Gastrocnemius medialis (tissue), 4 donors: ENCODE results near the gene GSAP. TPM values are rescaled to one million over a fixed set of nuclear protein-coding genes. Genes with fewer than 3 reads are reported as not detected.
A peak's percentile ranks its signal among the peaks of the same experiment; 100 is the strongest.

Experiments
- ATAC-seq, 2 donors: fragments of 150-250 bp; one replicate each; pipeline ENCODE4 v1.9.1; 2016
- DNase-seq, 2 donors: peaks; one replicate each; pipeline ENCODE4 v3.0.0-alpha.2; 2019
- H3K27ac ChIP-seq, 4 donors: fragments of 200-600 bp; sonication (generic); 1 replicate in 1 of 4; 2 replicates in 3 of 4; pipeline ENCODE4 v1.5.1; 2016 to 2018; ENCODE audit warnings: mild to moderate bottlenecking in 2 of 4, moderate library complexity in 1 of 4
- H3K27me3 ChIP-seq, 3 donors: fragments of 200-600 bp; sonication (generic) in 2 of 3; 1 replicate in 1 of 3; 2 replicates in 2 of 3; pipeline versions ENCODE4 v1.5.1 to v1.6.0; 2016 to 2019; ENCODE audit warnings: mild to moderate bottlenecking in 1 of 3, moderate library complexity in 1 of 3
- H3K36me3 ChIP-seq, 2 donors: fragments of 200-600 bp; sonication (generic) in 1 of 2; one replicate each; pipeline ENCODE4 v1.5.1; 2017 to 2018
- H3K4me1 ChIP-seq, 2 donors: fragments of 200-600 bp; sonication (generic) in 1 of 2; one replicate each; pipeline ENCODE4 v1.5.1; 2016 to 2017; ENCODE audit warnings: mild to moderate bottlenecking in 2 of 2
- H3K4me3 ChIP-seq, 4 donors: fragments of 200-600 bp; sonication (generic) in 3 of 4; 1 replicate in 1 of 4; 2 replicates in 3 of 4; pipeline ENCODE4 v1.5.1; 2016 to 2019; ENCODE audit warnings: mild to moderate bottlenecking in 2 of 4
- H3K9me3 ChIP-seq, 3 donors: fragments of 200-600 bp; sonication (generic) in 2 of 3; 1 replicate in 1 of 3; 2 replicates in 2 of 3; pipeline ENCODE4 v1.5.1; 2016 to 2019
- CTCF ChIP-seq, 5 experiments: fragments of 450-650 bp in 3 of 5; fragments of 200-600 bp in 2 of 5; sonication (generic) in 2 of 5; IDR thresholded peaks in 4 of 5; conservative IDR thresholded peaks in 1 of 5; 1 replicate in 4 of 5; 2 replicates in 1 of 5; pipeline ENCODE4 v1.5.1; 2016 to 2019; ENCODE audit warnings: antibody characterized with exemption in 5 of 5, mild to moderate bottlenecking in 3 of 5, moderate library complexity in 3 of 5
- POLR2A ChIP-seq, 2 donors: fragments of 450-650 bp; IDR thresholded peaks; one replicate each; pipeline ENCODE4 v1.6.1; 2017; ENCODE audit warnings: antibody characterized with exemption in 2 of 2, mild to moderate bottlenecking in 2 of 2, moderate library complexity in 2 of 2
- in situ Hi-C, 4 donors: fragments of 200-750 bp; cut with MboI; loops; one replicate each; pipeline versions ENCODE4 v1.15.0 to v1.8.0; 2017; ENCODE audit warnings: low sequenced_read_pairs in 4 of 4
- intact Hi-C: fragments of 100-400 bp; cut with DNase I; formaldehyde crosslinking; loops from one replicate; pipeline ENCODE4 v1.15.1; 2023; ENCODE audit warnings: low total_unique reads
- total RNA-seq, 4 donors: library from RNA; depleted of rRNA; stranded (reverse); fragments of >200 nt; gene quantifications; one replicate each; pipeline versions ENCODE4 v1.1.0 to v1.2.3, GENCODE V29; 2016

The GSAP gene
- total RNA-seq, 4 donors from 2014 or later = 1.2 to 8.3 (median 2.5) TPM

GRCh38 chr7:77409739-77410547, 6.2 kb downstream of the GSAP start:
- in situ Hi-C loops = no loop called here
- H3K27ac ChIP-seq = no peak overlapping the region
- intact Hi-C loops = no loop called here

GRCh38 chr7:77409005-77409738, 7.0 kb downstream of the GSAP start:
- Histone ChIP-seq H3K27me3 (no peaks in the 10 kb centered on the region), H3K9me3 (no peaks in the 10 kb centered on the region), H3K4me3 (no peak overlapping the region), H3K36me3 (no peaks in the 10 kb centered on the region), H3K4me1 (peaks cover 0 to 2% of the 10 kb centered on the region in 2 donors), H3K27ac (no peak overlapping the region)
- intact Hi-C loops (no loop called here), in situ Hi-C loops (no loop called here)
- DNase-seq = no peak
- TF ChIP-seq POLR2A (IDR thresholded peaks at IDR 0.05) (no peak), CTCF (IDR thresholded peaks at IDR 0.05 in 4 of 5, conservative IDR thresholded peaks at IDR 0.05 in 1 of 5) (no peak)
- ATAC-seq = no peak

More at GRCh38 chr7:77409739-77410547, 6.2 kb downstream of the GSAP start:
- DNase-seq = peak in 1 of 2 donors; percentile 25
- no peaks in the 10 kb centered on the region for H3K9me3 ChIP-seq
- TF ChIP-seq CTCF (IDR thresholded peaks at IDR 0.05 in 4 of 5, conservative IDR thresholded peaks at IDR 0.05 in 1 of 5) = no peak
- H3K36me3 ChIP-seq = no peaks in the 10 kb centered on the region
- H3K27me3 ChIP-seq = no peaks in the 10 kb centered on the region
- peak; percentile 76 to 83 for ATAC-seq
- H3K4me3 ChIP-seq = no peak overlapping the region
- peaks cover 0 to 5% of the 10 kb centered on the region in 2 donors for H3K4me1 ChIP-seq

GRCh38 chr7:77407906-77408305, 8.2 kb downstream of the GSAP start:
- DNase-seq = no peak
- Histone ChIP-seq H3K36me3 (no peaks in the 10 kb centered on the region), H3K9me3 (no peaks in the 10 kb centered on the region), H3K27me3 (no peaks in the 10 kb centered on the region), H3K4me1 (no peaks in the 10 kb centered on the region), H3K27ac (no peak overlapping the region), H3K4me3 (no peak overlapping the region)
- ATAC-seq = no peak
- TF ChIP-seq POLR2A (IDR thresholded peaks at IDR 0.05) (no peak), CTCF (IDR thresholded peaks at IDR 0.05 in 4 of 5, conservative IDR thresholded peaks at IDR 0.05 in 1 of 5) (no peak)
- in situ Hi-C loops = no loop called here
- intact Hi-C loops = no loop called here

GRCh38 chr7:77406421-77406820, 9.7 kb downstream of the GSAP start:
- ATAC-seq = no peak
- TF ChIP-seq POLR2A (IDR thresholded peaks at IDR 0.05) (no peak), CTCF (IDR thresholded peaks at IDR 0.05 in 4 of 5, conservative IDR thresholded peaks at IDR 0.05 in 1 of 5) (no peak)
- H3K27ac ChIP-seq = no peak overlapping the region
- in situ Hi-C loops (no loop called here), intact Hi-C loops (no loop called here)
- H3K27me3 ChIP-seq = no peaks in the 10 kb centered on the region
- no peaks in the 10 kb centered on the region for H3K9me3 ChIP-seq
- no peak overlapping the region for H3K4me3 ChIP-seq
- no peaks in the 10 kb centered on the region for H3K4me1 ChIP-seq
- no peaks in the 10 kb centered on the region for H3K36me3 ChIP-seq
- DNase-seq = no peak
